HepG2 (cell line): Measurements from ENCODE around the gene AAR2. TPM values are rescaled to one million over a fixed set of nuclear protein-coding genes. Genes with fewer than 3 reads are reported as not detected.

Source experiments
- ATF7 ChIP-seq, 2 experiments: fragments of 450-650 bp in 1 of 2; sonication (generic) in 1 of 2; formaldehyde crosslinking in 1 of 2; IDR thresholded peaks; 2 replicates each; pipeline versions ENCODE4 v1.4.0 to v1.6.1; 2016 to 2020; ENCODE audit warnings: antibody characterized with exemption in 1 of 2, mild to moderate bottlenecking in 1 of 2, missing genetic modification reagents in 1 of 2
- KDM5A ChIP-seq: fragments of 200-600 bp; sonication (generic); IDR thresholded peaks from 2 replicates; pipeline ENCODE4 v1.7.0; 2018; ENCODE audit warnings: antibody characterized with exemption, mild to moderate bottlenecking, low read length, borderline replicate concordance
- MAX ChIP-seq: IDR thresholded peaks from 2 replicates; pipeline ENCODE4 v1.6.1; 2012; ENCODE audit warnings: inconsistent platforms
- MEF2D ChIP-seq: sonication (generic); formaldehyde crosslinking; IDR thresholded peaks from 2 replicates; pipeline ENCODE4 v1.5.1; 2020; ENCODE audit warnings: mild to moderate bottlenecking, missing genetic modification reagents
- NFIB ChIP-seq: sonication (generic); formaldehyde crosslinking; IDR thresholded peaks from 2 replicates; pipeline ENCODE4 v1.9.0; 2021; ENCODE audit warnings: missing genetic modification reagents, mild to moderate bottlenecking, borderline replicate concordance
- SRSF9 ChIP-seq: fragments of 200-400 bp; formaldehyde crosslinking; IDR thresholded peaks from 2 replicates; pipeline ENCODE4 v1.6.1; 2018; ENCODE audit warnings: borderline replicate concordance, mild to moderate bottlenecking, low read depth, low read length; ENCODE audit not compliant: insufficient read depth, poor library complexity, severe bottlenecking
- TEAD2 ChIP-seq: sonication (generic); formaldehyde crosslinking; IDR thresholded peaks from 2 replicates; pipeline ENCODE4 v1.9.0; 2021; ENCODE audit warnings: missing genetic modification reagents
- ZC3H13 ChIP-seq: sonication (generic); formaldehyde crosslinking; IDR thresholded peaks from 2 replicates; pipeline ENCODE4 v1.8.1; 2023; ENCODE audit warnings: mild to moderate bottlenecking, missing genetic modification reagents, moderate library complexity
- ZFY ChIP-seq: sonication (generic); formaldehyde crosslinking; IDR thresholded peaks from 2 replicates; pipeline ENCODE4 v1.4.0; 2020; ENCODE audit warnings: missing genetic modification reagents
- ZKSCAN5 ChIP-seq: sonication (generic); formaldehyde crosslinking; IDR thresholded peaks from 2 replicates; pipeline ENCODE4 v1.5.1; 2020; ENCODE audit warnings: mild to moderate bottlenecking, missing genetic modification reagents
- ZNF160 ChIP-seq: sonication (generic); formaldehyde crosslinking; IDR thresholded peaks from 2 replicates; pipeline ENCODE4 v1.8.0; 2022; ENCODE audit warnings: mild to moderate bottlenecking, inconsistent platforms, missing genetic modification reagents
- ZNF230 ChIP-seq: sonication (generic); formaldehyde crosslinking; IDR thresholded peaks from 2 replicates; pipeline ENCODE4 v1.4.0; 2020; ENCODE audit warnings: mild to moderate bottlenecking, missing genetic modification reagents
- ZNF350 ChIP-seq: sonication (generic); formaldehyde crosslinking; IDR thresholded peaks from 2 replicates; pipeline ENCODE4 v1.4.0; 2020; ENCODE audit warnings: mild to moderate bottlenecking, low read depth, missing genetic modification reagents, borderline replicate concordance
- ZNF513 ChIP-seq: sonication (generic); formaldehyde crosslinking; conservative IDR thresholded peaks from 2 replicates; pipeline ENCODE4 v1.5.0; 2020; ENCODE audit warnings: missing genetic modification reagents
- ZNF564 ChIP-seq: sonication (generic); formaldehyde crosslinking; IDR thresholded peaks from 2 replicates; pipeline ENCODE4 v1.8.1; 2023; ENCODE audit warnings: mild to moderate bottlenecking, missing genetic modification reagents
- ZNF703 ChIP-seq: sonication (generic); formaldehyde crosslinking; IDR thresholded peaks from 2 replicates; pipeline ENCODE4 v1.5.1; 2020; ENCODE audit warnings: missing genetic modification reagents, mild to moderate bottlenecking, moderate library complexity, borderline replicate concordance
- polyA plus RNA-seq, 8 experiments: library from polyadenylated mRNA; depleted of rRNA in 3 of 8; stranded (reverse) in 7 of 8; unstranded in 1 of 8; fragments of >200 nt; fragmentation: Illumina TruSeq in 4 of 8; extraction: Trizol in 4 of 8; gene quantifications; 2 replicates each; pipeline versions ENCODE4 v1.2.1 to v1.2.3, GENCODE V29; 2011 to 2016; ENCODE audit warnings: low read depth in 4 of 8, missing spikeins in 1 of 8, mixed read lengths in 1 of 8; ENCODE audit not compliant: insufficient read depth in 1 of 8
- total RNA-seq, 5 experiments: library from RNA; depleted of rRNA; stranded (reverse); fragments of >200 nt; fragmentation: Illumina TruSeq; extraction: Trizol; gene quantifications; 2 replicates each; pipeline ENCODE4 v1.2.3, GENCODE V29; 2016; ENCODE audit warnings: low read depth in 1 of 5
- TF ChIP-seq, protein P1 (sequence below): IDR thresholded peaks from 2 replicates; pipeline ENCODE4 v1.6.1; 2016; ENCODE audit warnings: missing compliant biosample characterization, missing genetic modification reagents, borderline replicate concordance
- TF ChIP-seq, protein P2 (sequence below): sonication (generic); formaldehyde crosslinking; conservative IDR thresholded peaks from 2 replicates; pipeline ENCODE4 v1.4.0; 2020; ENCODE audit warnings: missing genetic modification reagents
- TF ChIP-seq, protein P3 (sequence below): sonication (generic); formaldehyde crosslinking; IDR thresholded peaks from 2 replicates; pipeline ENCODE4 v1.8.1; 2023; ENCODE audit warnings: mild to moderate bottlenecking, missing genetic modification reagents
- TF ChIP-seq, protein P4 (sequence below): sonication (generic); formaldehyde crosslinking; IDR thresholded peaks from 2 replicates; pipeline ENCODE4 v1.8.0; 2022; ENCODE audit warnings: mild to moderate bottlenecking, missing genetic modification reagents; ENCODE audit not compliant: insufficient replicate concordance

Gene AAR2
- total and polyA plus RNA-seq, 2 of the 13 experiments (the other 11 are each of a cell fraction or from before 2014, with no cell fraction given), result 45.2 to 46.2 TPM

GRCh38 chr20:36273414-36274180 is 37.3 kb downstream of the AAR2 start (continued):
- no peak for TF ChIP-seq SRSF9
- no peak for TF ChIP-seq ZKSCAN5 (CRISPR knock-in tag)
- no peak for TF ChIP-seq ZNF160 (CRISPR knock-in tag)
- TF ChIP-seq, protein P1, sequence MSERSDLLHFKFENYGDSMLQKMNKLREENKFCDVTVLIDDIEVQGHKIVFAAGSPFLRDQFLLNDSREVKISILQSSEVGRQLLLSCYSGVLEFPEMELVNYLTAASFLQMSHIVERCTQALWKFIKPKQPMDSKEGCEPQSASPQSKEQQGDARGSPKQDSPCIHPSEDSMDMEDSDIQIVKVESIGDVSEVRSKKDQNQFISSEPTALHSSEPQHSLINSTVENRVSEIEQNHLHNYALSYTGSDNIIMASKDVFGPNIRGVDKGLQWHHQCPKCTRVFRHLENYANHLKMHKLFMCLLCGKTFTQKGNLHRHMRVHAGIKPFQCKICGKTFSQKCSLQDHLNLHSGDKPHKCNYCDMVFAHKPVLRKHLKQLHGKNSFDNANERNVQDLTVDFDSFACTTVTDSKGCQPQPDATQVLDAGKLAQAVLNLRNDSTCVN (CRISPR knock-in tag), result no peak
- TF ChIP-seq, protein P2, sequence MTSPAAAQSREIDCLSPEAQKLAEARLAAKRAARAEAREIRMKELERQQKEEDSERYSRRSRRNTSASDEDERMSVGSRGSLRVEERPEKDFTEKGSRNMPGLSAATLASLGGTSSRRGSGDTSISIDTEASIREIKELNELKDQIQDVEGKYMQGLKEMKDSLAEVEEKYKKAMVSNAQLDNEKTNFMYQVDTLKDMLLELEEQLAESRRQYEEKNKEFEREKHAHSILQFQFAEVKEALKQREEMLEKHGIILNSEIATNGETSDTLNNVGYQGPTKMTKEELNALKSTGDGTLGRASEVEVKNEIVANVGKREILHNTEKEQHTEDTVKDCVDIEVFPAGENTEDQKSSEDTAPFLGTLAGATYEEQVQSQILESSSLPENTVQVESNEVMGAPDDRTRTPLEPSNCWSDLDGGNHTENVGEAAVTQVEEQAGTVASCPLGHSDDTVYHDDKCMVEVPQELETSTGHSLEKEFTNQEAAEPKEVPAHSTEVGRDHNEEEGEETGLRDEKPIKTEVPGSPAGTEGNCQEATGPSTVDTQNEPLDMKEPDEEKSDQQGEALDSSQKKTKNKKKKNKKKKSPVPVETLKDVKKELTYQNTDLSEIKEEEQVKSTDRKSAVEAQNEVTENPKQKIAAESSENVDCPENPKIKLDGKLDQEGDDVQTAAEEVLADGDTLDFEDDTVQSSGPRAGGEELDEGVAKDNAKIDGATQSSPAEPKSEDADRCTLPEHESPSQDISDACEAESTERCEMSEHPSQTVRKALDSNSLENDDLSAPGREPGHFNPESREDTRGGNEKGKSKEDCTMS (CRISPR knock-in tag), result no peak
- no peak for TF ChIP-seq ZNF350 (CRISPR knock-in tag)
- TF ChIP-seq, protein P3, sequence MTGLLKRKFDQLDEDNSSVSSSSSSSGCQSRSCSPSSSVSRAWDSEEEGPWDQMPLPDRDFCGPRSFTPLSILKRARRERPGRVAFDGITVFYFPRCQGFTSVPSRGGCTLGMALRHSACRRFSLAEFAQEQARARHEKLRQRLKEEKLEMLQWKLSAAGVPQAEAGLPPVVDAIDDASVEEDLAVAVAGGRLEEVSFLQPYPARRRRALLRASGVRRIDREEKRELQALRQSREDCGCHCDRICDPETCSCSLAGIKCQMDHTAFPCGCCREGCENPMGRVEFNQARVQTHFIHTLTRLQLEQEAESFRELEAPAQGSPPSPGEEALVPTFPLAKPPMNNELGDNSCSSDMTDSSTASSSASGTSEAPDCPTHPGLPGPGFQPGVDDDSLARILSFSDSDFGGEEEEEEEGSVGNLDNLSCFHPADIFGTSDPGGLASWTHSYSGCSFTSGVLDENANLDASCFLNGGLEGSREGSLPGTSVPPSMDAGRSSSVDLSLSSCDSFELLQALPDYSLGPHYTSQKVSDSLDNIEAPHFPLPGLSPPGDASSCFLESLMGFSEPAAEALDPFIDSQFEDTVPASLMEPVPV, result no peak
- TF ChIP-seq ZNF513 (CRISPR knock-in tag), result no peak
- TF ChIP-seq MEF2D (CRISPR knock-in tag), result no peak
- TF ChIP-seq ZNF230, result no peak
- TF ChIP-seq NFIB (CRISPR knock-in tag), result no peak
- TF ChIP-seq ATF7 (IDR thresholded peaks at IDR 0.05), result no peak
- no peak for TF ChIP-seq ATF7 (CRISPR knock-in tag; IDR thresholded peaks at IDR 0.05)
- no peak for TF ChIP-seq KDM5A
- no peak for TF ChIP-seq ZFY (CRISPR knock-in tag)
- TF ChIP-seq MAX, result no peak
- no peak for TF ChIP-seq ZC3H13
- TF ChIP-seq ZNF564 (CRISPR knock-in tag), result no peak
- TF ChIP-seq, protein P4, sequence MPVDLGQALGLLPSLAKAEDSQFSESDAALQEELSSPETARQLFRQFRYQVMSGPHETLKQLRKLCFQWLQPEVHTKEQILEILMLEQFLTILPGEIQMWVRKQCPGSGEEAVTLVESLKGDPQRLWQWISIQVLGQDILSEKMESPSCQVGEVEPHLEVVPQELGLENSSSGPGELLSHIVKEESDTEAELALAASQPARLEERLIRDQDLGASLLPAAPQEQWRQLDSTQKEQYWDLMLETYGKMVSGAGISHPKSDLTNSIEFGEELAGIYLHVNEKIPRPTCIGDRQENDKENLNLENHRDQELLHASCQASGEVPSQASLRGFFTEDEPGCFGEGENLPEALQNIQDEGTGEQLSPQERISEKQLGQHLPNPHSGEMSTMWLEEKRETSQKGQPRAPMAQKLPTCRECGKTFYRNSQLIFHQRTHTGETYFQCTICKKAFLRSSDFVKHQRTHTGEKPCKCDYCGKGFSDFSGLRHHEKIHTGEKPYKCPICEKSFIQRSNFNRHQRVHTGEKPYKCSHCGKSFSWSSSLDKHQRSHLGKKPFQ (CRISPR knock-in tag), result no peak
- TF ChIP-seq TEAD2 (CRISPR knock-in tag), result no peak
- no peak for TF ChIP-seq ZNF703 (CRISPR knock-in tag)
